ENCODE measurements around the gene DNAH8. TPM values are rescaled to one million over a fixed set of nuclear protein-coding genes. Genes with fewer than 3 reads are reported as not detected.

DNAH8 gene
- total and polyA plus RNA-seq, 8 donors = under 0.01 to 0.18 TPM; not detected in 6

- intact Hi-C loops (cut with DNase I; ENCODE audit: low total_unique reads) = no loop called here
- H3K4me3 ChIP-seq = no peak overlapping the region
- no peaks in the 10 kb centered on the region for H3K9me3 ChIP-seq
- peaks cover 0 to 3% (median 0%) of the 10 kb centered on the region in 4 donors for H3K4me1 ChIP-seq
- TF ChIP-seq POLR2A (IDR thresholded peaks at IDR 0.05) = no peak
- no peak for TF ChIP-seq POLR2AphosphoS5 (IDR thresholded peaks at IDR 0.05)
- TF ChIP-seq CTCF (IDR thresholded peaks at IDR 0.05) = no peak
- TF ChIP-seq EP300 (IDR thresholded peaks at IDR 0.05) = no peak
- no peaks in the 10 kb centered on the region for H3K36me3 ChIP-seq
- H3K27me3 ChIP-seq = peaks cover 0 to 66% (median 0%) of the 10 kb centered on the region in 3 donors
- no peak for DNase-seq
- H3K27ac ChIP-seq = no peak overlapping the region
- WGBS, 5 donors = 83 to 93% (median 89%) methylated on average over 9 of the region's 9 CpGs
These were observed 341.6 kb downstream of the DNAH8 start for GRCh38 chr6:39056681-39057080.

- Histone ChIP-seq H3K27me3 (peaks cover 0 to 64% (median 0%) of the 10 kb centered on the region in 3 donors), H3K36me3 (no peaks in the 10 kb centered on the region), H3K4me3 (no peak overlapping the region), H3K27ac (no peak overlapping the region), H3K9me3 (no peaks in the 10 kb centered on the region), H3K4me1 (peaks cover 0 to 3% (median 0%) of the 10 kb centered on the region in 4 donors)
- TF ChIP-seq POLR2AphosphoS5 (IDR thresholded peaks at IDR 0.05) (no peak), EP300 (IDR thresholded peaks at IDR 0.05) (no peak), CTCF (IDR thresholded peaks at IDR 0.05) (no peak), POLR2A (IDR thresholded peaks at IDR 0.05) (no peak)
- no peak for DNase-seq
- 66 to 80% (median 75%) methylated on average over 9 to 17 of the region's 17 CpGs for WGBS, 5 donors
- intact Hi-C loops (cut with DNase I; ENCODE audit: low total_unique reads) = no loop called here
These were observed 342.4 kb downstream of the DNAH8 start for GRCh38 chr6:39057251-39058155.

GRCh38 chr6:39058471-39059147 lies 343.5 kb downstream of the DNAH8 start:
- TF ChIP-seq POLR2A (IDR thresholded peaks at IDR 0.05) (no peak), CTCF (IDR thresholded peaks at IDR 0.05) (no peak), EP300 (IDR thresholded peaks at IDR 0.05) (no peak), POLR2AphosphoS5 (IDR thresholded peaks at IDR 0.05) (no peak)
- H3K27ac ChIP-seq = no peak overlapping the region
- H3K4me1 ChIP-seq = peaks cover 0 to 3% (median 0%) of the 10 kb centered on the region in 4 donors
- no peak for DNase-seq
- 76 to 88% (median 85%) methylated on average over 5 to 6 of the region's 6 CpGs for WGBS, 5 donors
- no peaks in the 10 kb centered on the region for H3K36me3 ChIP-seq
- no peaks in the 10 kb centered on the region for H3K9me3 ChIP-seq
- H3K27me3 ChIP-seq = peaks cover 0 to 63% (median 0%) of the 10 kb centered on the region in 3 donors
- intact Hi-C loops (cut with DNase I; ENCODE audit: low total_unique reads) = no loop called here
- no peak overlapping the region for H3K4me3 ChIP-seq

GRCh38 chr6:39059496-39060310 lies 344.6 kb downstream of the DNAH8 start:
- Histone ChIP-seq H3K36me3 (no peaks in the 10 kb centered on the region), H3K4me1 (peaks cover 0 to 3% (median 0%) of the 10 kb centered on the region in 4 donors), H3K4me3 (no peak overlapping the region), H3K27me3 (peaks cover 0 to 56% (median 0%) of the 10 kb centered on the region in 3 donors), H3K9me3 (no peaks in the 10 kb centered on the region), H3K27ac (no peak overlapping the region)
- 58 to 69% (median 63%) methylated on average over 13 to 14 of the region's 14 CpGs for WGBS, 5 donors
- intact Hi-C loops (cut with DNase I; ENCODE audit: low total_unique reads) = no loop called here
- no peak for TF ChIP-seq EP300 (IDR thresholded peaks at IDR 0.05)
- no peak for TF ChIP-seq POLR2AphosphoS5 (IDR thresholded peaks at IDR 0.05)
- no peak for TF ChIP-seq CTCF (IDR thresholded peaks at IDR 0.05)
- no peak for TF ChIP-seq POLR2A (IDR thresholded peaks at IDR 0.05)
- DNase-seq = no peak
